H1 (cell line): Measurements from ENCODE around the gene SIT1. TPM values are rescaled to one million over a fixed set of nuclear protein-coding genes. Genes with fewer than 3 reads are reported as not detected.

ENCODE experiments used
- ASH2L ChIP-seq: fragments of 200-600, 300-600 bp; sonication (generic); IDR thresholded peaks from one replicate; pipeline ENCODE4 v1.7.1; 2017; ENCODE audit warnings: low read length
- SIX5 ChIP-seq: IDR thresholded peaks from 2 replicates; pipeline ENCODE4 v1.6.1; 2011; ENCODE audit warnings: mild to moderate bottlenecking, low read depth, low read length
- polyA plus RNA-seq, 7 experiments: library from polyadenylated mRNA; depleted of rRNA in 3 of 7; stranded (reverse) in 5 of 7; unstranded in 2 of 7; fragments of >200 nt in 5 of 7; fragments of 200-250 nt in 2 of 7; gene quantifications; 1 replicate in 5 of 7; 2 replicates in 1 of 7; 4 replicates in 1 of 7; pipeline versions ENCODE4 v1.2.1 to v1.2.3, GENCODE V29; 2011 to 2013; ENCODE audit warnings: missing spikeins in 2 of 7, mixed read lengths in 2 of 7
- total RNA-seq: library from RNA; stranded (reverse); fragmentation: NEBNext Ultra II Directional; extraction: Animal tissue kit (Norgen Biotek cat#: 25700); gene quantifications from 2 replicates; pipeline ENCODE4 v1.2.1, GENCODE V29; 2021

The SIT1 gene
- total and polyA plus RNA-seq, 2 of the 8 experiments (the other 6 are each of a cell fraction or from before 2014, with no cell fraction given) = 8.2 to 12.8 TPM

DNA sequence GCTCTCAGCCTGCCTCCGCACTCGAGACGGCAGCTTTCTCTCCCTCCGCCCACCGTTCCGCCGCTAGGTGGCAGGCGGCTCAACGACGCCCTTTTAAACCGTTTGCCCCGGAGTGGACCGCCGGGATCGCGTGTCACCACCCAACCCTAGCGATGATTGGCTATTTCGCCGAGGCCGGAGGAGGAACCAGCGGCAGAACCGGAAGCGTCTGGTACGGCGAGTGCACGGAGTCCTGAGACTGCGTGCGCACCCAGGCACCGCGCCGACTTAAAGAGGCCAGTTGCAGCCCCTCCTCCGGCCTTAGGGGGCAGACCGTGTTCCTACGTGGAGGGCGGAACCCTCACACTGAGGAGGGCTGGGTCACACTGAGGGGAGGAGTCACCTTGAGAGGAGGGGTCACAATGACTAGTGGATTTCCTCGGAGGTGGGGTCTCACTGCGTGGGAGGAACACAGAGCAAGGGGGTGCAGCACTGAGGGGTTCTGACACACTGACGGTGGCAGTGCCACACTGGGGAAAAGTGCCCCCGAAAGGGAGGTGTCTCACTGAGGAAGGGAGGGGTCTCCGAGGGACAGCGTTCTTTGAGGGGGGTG lies 46.6 kb downstream of the SIT1 start (continued):
- peak; percentile 37 for TF ChIP-seq ASH2L
- TF ChIP-seq SIX5 = no peak
